ENCODE measurements around the gene DHX15.
A peak's percentile ranks its signal among the peaks of the same experiment; 100 is the strongest.

DHX15 gene

GRCh38 chr4:24584211-24584850 lies at the start of gene DHX15:
Gene DHX15, minus strand, starts transcription at chr4:24584554. Its CDS starts 161 bp downstream, at chr4:24584393.
- peak; percentile 95 for DNase-seq (ENCODE audit: low spot score)
- TF ChIP-seq CTCF (IDR thresholded peaks at IDR 0.05; ENCODE audit: extremely low read depth, missing control alignments), result no peak

DNA sequence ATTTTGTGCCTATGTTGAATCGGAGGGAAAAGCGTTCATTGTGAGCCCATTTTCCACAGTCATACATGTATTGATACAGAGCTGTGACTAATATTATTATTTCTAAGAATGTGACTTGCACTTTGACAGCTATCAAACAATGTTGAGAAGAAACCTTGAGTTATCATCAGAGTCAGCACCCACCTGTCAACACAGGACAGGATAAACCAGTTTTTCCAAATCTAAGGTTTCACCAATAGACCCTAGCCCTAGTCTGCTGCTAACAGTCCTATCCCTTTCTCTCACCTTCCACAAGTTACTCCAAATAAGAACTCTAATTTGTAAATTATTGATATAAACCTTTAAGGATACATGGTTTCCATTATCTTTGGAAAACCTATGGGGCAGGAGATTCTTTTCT lies 47.7 kb upstream of the DHX15 start:
- DNase-seq (ENCODE audit: low spot score), result no peak
- no peak for TF ChIP-seq CTCF (IDR thresholded peaks at IDR 0.05; ENCODE audit: extremely low read depth, missing control alignments)

DNA sequence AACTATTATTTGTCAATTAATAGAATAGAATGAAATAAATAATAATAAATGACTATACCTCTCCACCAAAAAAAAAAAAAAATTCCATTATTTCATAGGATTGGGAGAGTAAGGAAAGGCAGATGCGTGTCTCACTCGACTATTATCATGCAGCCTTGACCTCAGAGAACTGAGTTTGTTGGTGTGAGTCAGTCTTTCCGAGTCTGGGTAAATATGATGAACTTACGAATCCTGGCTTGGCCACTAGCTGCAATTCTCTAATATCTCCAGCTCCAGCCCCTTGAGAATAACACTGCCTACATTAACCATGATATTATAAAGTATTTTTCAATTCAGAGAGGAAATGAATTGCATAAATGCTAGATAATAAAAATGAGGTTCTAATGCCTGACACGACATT lies 46.6 kb upstream of the DHX15 start:
- no peak for TF ChIP-seq CTCF (IDR thresholded peaks at IDR 0.05; ENCODE audit: extremely low read depth, missing control alignments)
- DNase-seq (ENCODE audit: low spot score), result no peak

- DNase-seq (ENCODE audit: low spot score), result no peak
These were observed 40.7 kb upstream of the DHX15 start for GRCh38 chr4:24625091-24625490.

GRCh38 chr4:24624381-24624780 lies 40.0 kb upstream of the DHX15 start:
- TF ChIP-seq CTCF (IDR thresholded peaks at IDR 0.05; ENCODE audit: extremely low read depth, missing control alignments), result no peak
- DNase-seq (ENCODE audit: low spot score), result no peak

More at GRCh38 chr4:24625091-24625490, 40.7 kb upstream of the DHX15 start:
- TF ChIP-seq CTCF (IDR thresholded peaks at IDR 0.05; ENCODE audit: extremely low read depth, missing control alignments), result no peak

DNA sequence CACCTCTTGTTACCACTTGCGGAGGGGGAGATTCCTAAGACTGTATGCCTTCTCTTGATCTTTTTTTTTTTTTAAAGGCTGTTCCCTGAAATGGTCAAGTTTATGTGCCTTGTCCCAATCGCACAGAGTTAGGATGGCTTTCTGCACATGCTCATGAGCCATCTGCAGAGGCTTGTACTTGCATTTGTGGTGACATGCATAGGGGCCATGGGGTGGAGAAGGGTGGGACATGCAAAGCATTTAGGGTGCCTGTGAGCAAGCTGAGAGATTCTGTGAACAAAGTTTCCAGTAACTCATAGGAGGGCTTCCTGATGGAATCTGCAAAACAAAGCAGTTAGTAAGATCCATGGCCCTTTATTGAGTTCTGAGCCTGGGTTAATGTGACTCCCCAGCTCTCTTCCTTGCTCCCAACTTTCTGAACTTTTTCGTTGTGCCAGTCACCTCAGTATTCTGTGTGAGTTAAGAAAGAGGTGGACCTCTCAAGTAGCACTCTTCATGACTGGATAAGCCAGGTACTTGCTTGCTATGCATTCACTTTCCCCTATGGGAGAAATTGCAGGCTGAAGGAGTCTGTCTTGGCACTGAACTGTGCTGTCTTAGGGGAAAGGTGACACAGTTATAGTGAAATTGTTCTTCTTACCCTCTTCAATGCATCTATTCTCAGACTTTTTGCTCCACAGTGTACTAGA lies 37.9 kb upstream of the DHX15 start:
- no peak for DNase-seq (ENCODE audit: low spot score)
- TF ChIP-seq CTCF (IDR thresholded peaks at IDR 0.05; ENCODE audit: extremely low read depth, missing control alignments), result no peak

DNA sequence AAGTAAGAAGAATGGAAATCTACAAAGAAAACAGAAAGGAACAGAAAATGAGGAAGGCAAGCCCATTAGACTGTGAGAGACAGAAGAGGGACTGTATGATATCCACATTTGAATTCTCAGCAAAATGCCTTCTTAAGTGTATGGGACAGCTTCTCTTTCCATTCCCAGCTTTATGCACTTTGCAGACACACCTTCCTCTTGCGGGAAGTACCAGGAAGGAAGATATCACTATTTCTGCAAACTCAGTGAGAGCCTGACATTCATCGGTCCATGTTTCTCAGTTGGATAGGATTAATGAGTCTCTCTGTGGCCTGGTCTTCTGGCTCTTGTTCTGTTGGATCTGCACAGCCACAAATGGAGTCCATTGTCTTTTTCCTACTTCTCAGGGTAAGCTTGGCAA lies 31.6 kb upstream of the DHX15 start:
- no peak for DNase-seq (ENCODE audit: low spot score)

More for the DNA sequence above, 31.6 kb upstream of the DHX15 start:
- no peak for TF ChIP-seq CTCF (IDR thresholded peaks at IDR 0.05; ENCODE audit: extremely low read depth, missing control alignments)

Data from GM20000 (cell line).